ENCODE results near the gene SDK1. TPM values are rescaled to one million over a fixed set of nuclear protein-coding genes. Genes with fewer than 3 reads are reported as not detected.

SDK1 gene
- total RNA-seq, 3 donors from 2014 or later (not counting 1 experiment from before 2014, with no cell fraction given), result 0.05 to 0.11 TPM; not detected in 1

- H3K4me1 Mint-ChIP-seq, result no peaks in the 10 kb centered on the region
- no peak overlapping the region for H3K4me3 Mint-ChIP-seq
- Histone ChIP-seq H3K4me3 (ENCODE audit: low read length) (no peak overlapping the region), H3K27me3 (ENCODE audit: control insufficient read depth, insufficient read depth, low read length) (no peaks in the 10 kb centered on the region), H3K9me3 (ENCODE audit: control insufficient read depth, insufficient read depth, low read length) (no peaks in the 10 kb centered on the region), H3K4me1 (ENCODE audit: control insufficient read depth, insufficient read depth, low read length) (no peaks in the 10 kb centered on the region), H3K36me3 (ENCODE audit: control insufficient read depth, insufficient read depth, low read length) (no peaks in the 10 kb centered on the region), H3K27ac (ENCODE audit: low read length) (no peak overlapping the region)
- intact Hi-C loops (cut with micrococcal nuclease), result no loop called here
- no peak for TF ChIP-seq CTCF (IDR thresholded peaks at IDR 0.05)
- no peaks in the 10 kb centered on the region for H3K27me3 Mint-ChIP-seq (ENCODE audit: low read depth in 2 of 2)
- no peaks in the 10 kb centered on the region for H3K36me3 Mint-ChIP-seq
- DNase-seq (no peak), ATAC-seq (no peak)
- H3K27ac Mint-ChIP-seq, result no peak overlapping the region
- 85% methylated on average over 4 of the region's 4 CpGs for whole genome bisulfite sequencing (ENCODE audit: insufficient coverage)
- no peaks in the 10 kb centered on the region for H3K9me3 Mint-ChIP-seq
These were observed 736.8 kb downstream of the SDK1 start for GRCh38 chr7:4037877-4038276.

GRCh38 chr7:4040109-4040928, 739.3 kb downstream of the SDK1 start:
- no peak overlapping the region for H3K4me3 ChIP-seq (ENCODE audit: low read length)

GRCh38 chr7:4042402-4043045, 741.5 kb downstream of the SDK1 start:
- 81% methylated on average over 11 of the region's 11 CpGs for WGBS (ENCODE audit: insufficient coverage)
- no peak for TF ChIP-seq CTCF (IDR thresholded peaks at IDR 0.05)

More at GRCh38 chr7:4040109-4040928, 739.3 kb downstream of the SDK1 start:
- no peaks in the 10 kb centered on the region for H3K27me3 ChIP-seq (ENCODE audit: control insufficient read depth, insufficient read depth, low read length)
- 84% methylated on average over 20 of the region's 20 CpGs for WGBS (ENCODE audit: insufficient coverage)
- DNase-seq (no peak), ATAC-seq (no peak)
- no peak overlapping the region for H3K27ac Mint-ChIP-seq
- no peaks in the 10 kb centered on the region for H3K36me3 ChIP-seq (ENCODE audit: control insufficient read depth, insufficient read depth, low read length)
- intact Hi-C loops (cut with micrococcal nuclease), result no loop called here
- H3K36me3 Mint-ChIP-seq, result no peaks in the 10 kb centered on the region
- no peaks in the 10 kb centered on the region for H3K4me1 Mint-ChIP-seq
- TF ChIP-seq CTCF (IDR thresholded peaks at IDR 0.05), result no peak
- no peak overlapping the region for H3K4me3 Mint-ChIP-seq
- no peaks in the 10 kb centered on the region for H3K9me3 Mint-ChIP-seq
- no peak overlapping the region for H3K27ac ChIP-seq (ENCODE audit: low read length)
- no peaks in the 10 kb centered on the region for H3K4me1 ChIP-seq (ENCODE audit: control insufficient read depth, insufficient read depth, low read length)
- no peaks in the 10 kb centered on the region for H3K27me3 Mint-ChIP-seq (ENCODE audit: low read depth in 2 of 2)
- no peaks in the 10 kb centered on the region for H3K9me3 ChIP-seq (ENCODE audit: control insufficient read depth, insufficient read depth, low read length)

More at GRCh38 chr7:4042402-4043045, 741.5 kb downstream of the SDK1 start:
- Histone ChIP-seq H3K27me3 (ENCODE audit: control insufficient read depth, insufficient read depth, low read length) (no peaks in the 10 kb centered on the region), H3K9me3 (ENCODE audit: control insufficient read depth, insufficient read depth, low read length) (no peaks in the 10 kb centered on the region), H3K4me3 (ENCODE audit: low read length) (no peak overlapping the region), H3K36me3 (ENCODE audit: control insufficient read depth, insufficient read depth, low read length) (no peaks in the 10 kb centered on the region), H3K27ac (ENCODE audit: low read length) (no peak overlapping the region), H3K4me1 (ENCODE audit: control insufficient read depth, insufficient read depth, low read length) (no peaks in the 10 kb centered on the region)
- H3K36me3 Mint-ChIP-seq, result no peaks in the 10 kb centered on the region
- H3K27me3 Mint-ChIP-seq (ENCODE audit: low read depth in 2 of 2), result peaks cover 2 to 3% of the 10 kb centered on the region in 2 donors
- H3K4me3 Mint-ChIP-seq, result no peak overlapping the region
- intact Hi-C loops (cut with micrococcal nuclease), result no loop called here
- H3K4me1 Mint-ChIP-seq, result no peaks in the 10 kb centered on the region
- ATAC-seq (no peak), DNase-seq (no peak)
- H3K9me3 Mint-ChIP-seq, result no peaks in the 10 kb centered on the region
- no peak overlapping the region for H3K27ac Mint-ChIP-seq
